K562 (cell line): ENCODE results near the gene MORC1.

Source experiments
- FOS ChIP-seq: IDR thresholded peaks from 3 replicates; pipeline ENCODE4 v1.6.1; 2011; ENCODE audit not compliant: insufficient read length; ENCODE audit errors: extremely low read depth
- FOXM1 ChIP-seq, 2 experiments: fragments of 450-650 bp in 1 of 2; sonication (generic) in 1 of 2; formaldehyde crosslinking in 1 of 2; IDR thresholded peaks; 2 replicates each; pipeline versions ENCODE4 v1.6.1 to v1.9.0; 2017 to 2022; ENCODE audit warnings: low read depth in 2 of 2, mild to moderate bottlenecking in 2 of 2, missing genetic modification reagents in 1 of 2, moderate library complexity in 1 of 2
- HMG20A ChIP-seq: fragments of 450-650 bp; formaldehyde crosslinking; conservative IDR thresholded peaks from 2 replicates; pipeline ENCODE4 v1.4.0; 2020; ENCODE audit warnings: mild to moderate bottlenecking, mixed read lengths
- MXI1 ChIP-seq: IDR thresholded peaks from 2 replicates; pipeline ENCODE4 v1.6.1; 2011; ENCODE audit warnings: low read depth, mild to moderate bottlenecking, improper control_type of control experiment, low read length
- TF ChIP-seq, protein P1 (sequence below): fragments of 450-650 bp; formaldehyde crosslinking; IDR thresholded peaks from 2 replicates; pipeline ENCODE4 v1.4.0; 2022; ENCODE audit warnings: missing genetic modification characterization
- TF ChIP-seq, protein P2 (sequence below): fragments of 250-450 bp; sonication (Bioruptor Pico); IDR thresholded peaks from 2 replicates; pipeline ENCODE4 v1.5.0; 2020; ENCODE audit warnings: mild to moderate bottlenecking

DNA sequence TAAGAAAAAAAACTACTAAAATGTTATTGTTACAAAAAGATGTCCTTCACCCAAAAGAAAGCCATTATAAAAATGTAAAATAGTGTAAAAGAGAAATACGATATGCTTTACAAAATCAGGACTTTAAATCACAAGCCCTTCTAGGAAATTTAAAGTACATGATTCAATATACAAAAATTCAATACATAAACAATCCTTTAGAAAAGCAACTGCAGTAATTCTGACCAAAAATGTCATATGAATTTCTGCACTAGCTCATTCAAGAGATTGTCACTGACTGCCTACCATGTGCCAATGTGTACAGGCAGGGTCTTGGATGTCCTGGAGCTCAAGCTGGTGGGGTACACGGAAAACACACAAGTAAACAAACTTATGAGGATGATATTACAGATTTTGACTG, 2.5 kb downstream of the MORC1 start:
- TF ChIP-seq, protein P1, sequence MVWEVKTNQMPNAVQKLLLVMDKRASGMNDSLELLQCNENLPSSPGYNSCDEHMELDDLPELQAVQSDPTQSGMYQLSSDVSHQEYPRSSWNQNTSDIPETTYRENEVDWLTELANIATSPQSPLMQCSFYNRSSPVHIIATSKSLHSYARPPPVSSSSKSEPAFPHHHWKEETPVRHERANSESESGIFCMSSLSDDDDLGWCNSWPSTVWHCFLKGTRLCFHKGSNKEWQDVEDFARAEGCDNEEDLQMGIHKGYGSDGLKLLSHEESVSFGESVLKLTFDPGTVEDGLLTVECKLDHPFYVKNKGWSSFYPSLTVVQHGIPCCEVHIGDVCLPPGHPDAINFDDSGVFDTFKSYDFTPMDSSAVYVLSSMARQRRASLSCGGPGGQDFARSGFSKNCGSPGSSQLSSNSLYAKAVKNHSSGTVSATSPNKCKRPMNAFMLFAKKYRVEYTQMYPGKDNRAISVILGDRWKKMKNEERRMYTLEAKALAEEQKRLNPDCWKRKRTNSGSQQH (CRISPR knock-in tag), result no peak
- no peak for TF ChIP-seq FOXM1 (IDR thresholded peaks at IDR 0.05; ENCODE audit: low read depth)
- no peak for TF ChIP-seq FOXM1 (CRISPR knock-in tag; IDR thresholded peaks at IDR 0.05; ENCODE audit: low read depth)
- TF ChIP-seq, protein P2, sequence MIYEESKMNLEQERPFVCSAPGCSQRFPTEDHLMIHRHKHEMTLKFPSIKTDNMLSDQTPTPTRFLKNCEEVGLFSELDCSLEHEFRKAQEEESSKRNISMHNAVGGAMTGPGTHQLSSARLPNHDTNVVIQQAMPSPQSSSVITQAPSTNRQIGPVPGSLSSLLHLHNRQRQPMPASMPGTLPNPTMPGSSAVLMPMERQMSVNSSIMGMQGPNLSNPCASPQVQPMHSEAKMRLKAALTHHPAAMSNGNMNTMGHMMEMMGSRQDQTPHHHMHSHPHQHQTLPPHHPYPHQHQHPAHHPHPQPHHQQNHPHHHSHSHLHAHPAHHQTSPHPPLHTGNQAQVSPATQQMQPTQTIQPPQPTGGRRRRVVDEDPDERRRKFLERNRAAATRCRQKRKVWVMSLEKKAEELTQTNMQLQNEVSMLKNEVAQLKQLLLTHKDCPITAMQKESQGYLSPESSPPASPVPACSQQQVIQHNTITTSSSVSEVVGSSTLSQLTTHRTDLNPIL (CRISPR knock-in tag), result no peak
- no peak for TF ChIP-seq MXI1
- TF ChIP-seq FOS, result no peak
- TF ChIP-seq HMG20A (CRISPR knock-in tag), result no peak
